Thoracic aorta (tissue), 2 donors: ENCODE results near the gene RRP15. TPM values are rescaled to one million over a fixed set of nuclear protein-coding genes. Genes with fewer than 3 reads are reported as not detected.
A peak's percentile ranks its signal among the peaks of the same experiment; 100 is the strongest.

Experiments
- ATAC-seq: fragments of 150-250 bp; one replicate; pipeline ENCODE4 v1.8.0; 2017; ENCODE audit warnings: low read depth; ENCODE audit not compliant: insufficient number of reproducible peaks, low FRiP score
- DNase-seq: peaks from one replicate; pipeline ENCODE4 v3.0.0-alpha.2; 2020; ENCODE audit warnings: low spot score
- H3K27ac ChIP-seq, 2 donors: fragments of 200-600 bp; sonication (generic); 1 replicate in 1 of 2; 2 replicates in 1 of 2; pipeline ENCODE4 v1.5.1; 2016; ENCODE audit warnings: mild to moderate bottlenecking in 2 of 2, moderate library complexity in 2 of 2
- H3K27me3 ChIP-seq: fragments of 200-600 bp; sonication (generic); replicated peaks from 2 replicates; pipeline ENCODE4 v1.6.0; 2016; ENCODE audit warnings: mild to moderate bottlenecking; ENCODE audit not compliant: insufficient read depth
- H3K36me3 ChIP-seq: fragments of 200-600 bp; sonication (generic); one replicate; pipeline ENCODE4 v1.5.1; 2016
- H3K4me1 ChIP-seq, 2 donors: fragments of 200-600 bp; sonication (generic); 1 replicate in 1 of 2; 2 replicates in 1 of 2; pipeline versions ENCODE4 v1.5.1 to v1.6.0; 2016; ENCODE audit warnings: low read depth in 2 of 2, mild to moderate bottlenecking in 1 of 2; ENCODE audit not compliant: control insufficient read depth in 1 of 2
- H3K4me3 ChIP-seq: fragments of 200-600 bp; sonication (generic); 2 replicates; pipeline ENCODE4 v1.5.1; 2016; ENCODE audit warnings: mild to moderate bottlenecking
- H3K9me3 ChIP-seq: fragments of 200-600 bp; sonication (generic); 2 replicates; pipeline ENCODE4 v1.5.1; 2016
- CTCF ChIP-seq: fragments of 200-600 bp; sonication (generic); IDR thresholded peaks from one replicate; pipeline ENCODE4 v1.5.1; 2019; ENCODE audit warnings: antibody characterized with exemption
- total RNA-seq, 2 donors: library from RNA; depleted of rRNA; stranded (reverse); fragments of >200 nt; gene quantifications; one replicate each; pipeline versions ENCODE4 v1.1.0 to v1.2.3, GENCODE V29; 2016

Gene RRP15
- total RNA-seq, result 10 to 100 TPM in 1 of 2 donors, 1 to 10 TPM in 1; 2.2 to 14.3 TPM

GRCh38 chr1:218284917-218285635 lies at the start of gene RRP15:
Gene RRP15, plus strand, starts transcription at chr1:218285293. Its CDS starts 24 bp downstream, at chr1:218285317.
- peak; percentile 38 for TF ChIP-seq CTCF
- Histone ChIP-seq H3K27ac (peak within 1 kb of the TSS; percentile 65 to 73), H3K36me3 (no peaks in the 10 kb centered on the region), H3K9me3 (no peaks in the 10 kb centered on the region), H3K4me1 (peaks cover 5 to 13% of the 10 kb centered on the region in 2 donors), H3K4me3 (peak within 1 kb of the TSS; percentile 86), H3K27me3 (no peaks in the 10 kb centered on the region)
- ATAC-seq, result peak; percentile 89
- peak; percentile 69 for DNase-seq

GRCh38 chr1:218242171-218242570 lies 42.9 kb upstream of the RRP15 start:
- DNase-seq (no peak), ATAC-seq (no peak)
- Histone ChIP-seq H3K9me3 (no peaks in the 10 kb centered on the region), H3K36me3 (no peaks in the 10 kb centered on the region), H3K27me3 (no peaks in the 10 kb centered on the region), H3K27ac (no peak overlapping the region), H3K4me1 (no peaks in the 10 kb centered on the region), H3K4me3 (no peak overlapping the region)
- no peak for TF ChIP-seq CTCF

GRCh38 chr1:218247339-218247738 lies 37.8 kb upstream of the RRP15 start:
- Histone ChIP-seq H3K4me1 (no peaks in the 10 kb centered on the region), H3K27me3 (no peaks in the 10 kb centered on the region), H3K4me3 (no peak overlapping the region), H3K36me3 (no peaks in the 10 kb centered on the region), H3K9me3 (no peaks in the 10 kb centered on the region), H3K27ac (no peak overlapping the region)
- ATAC-seq (no peak), DNase-seq (no peak)
- no peak for TF ChIP-seq CTCF

GRCh38 chr1:218249338-218250140 lies 35.6 kb upstream of the RRP15 start:
- no peaks in the 10 kb centered on the region for H3K9me3 ChIP-seq
- H3K27me3 ChIP-seq, result no peaks in the 10 kb centered on the region
- H3K36me3 ChIP-seq, result no peaks in the 10 kb centered on the region
- H3K27ac ChIP-seq, result no peak overlapping the region
- DNase-seq (no peak), ATAC-seq (no peak)
- no peaks in the 10 kb centered on the region for H3K4me1 ChIP-seq
- TF ChIP-seq CTCF, result no peak
- no peak overlapping the region for H3K4me3 ChIP-seq

GRCh38 chr1:218250492-218250891 lies 34.6 kb upstream of the RRP15 start:
- no peak for TF ChIP-seq CTCF
- H3K9me3 ChIP-seq, result no peaks in the 10 kb centered on the region
- DNase-seq (no peak), ATAC-seq (no peak)
- no peak overlapping the region for H3K4me3 ChIP-seq
- no peaks in the 10 kb centered on the region for H3K27me3 ChIP-seq
- no peaks in the 10 kb centered on the region for H3K36me3 ChIP-seq
- H3K27ac ChIP-seq, result no peak overlapping the region
- no peaks in the 10 kb centered on the region for H3K4me1 ChIP-seq
